Activated naive CD4-positive, alpha-beta T cell treated with anti-CD3 and anti-CD28 coated beads, Interleukin-2, amount 50 U/mL, for 24 hours (primary cell): ENCODE measurements around the gene MAML2.
A peak's percentile ranks its signal among the peaks of the same experiment; 100 is the strongest.

ENCODE experiments used
- H3K27ac Mint-ChIP-seq: one replicate; pipeline ENCODE4 v1.8.0; 2021; ENCODE audit warnings: mild to moderate bottlenecking, mixed read lengths
- H3K27me3 Mint-ChIP-seq: one replicate; pipeline ENCODE4 v1.8.0; 2021; ENCODE audit warnings: mixed read lengths
- H3K36me3 Mint-ChIP-seq: one replicate; pipeline ENCODE4 v1.8.0; 2021; ENCODE audit warnings: mixed read lengths
- H3K4me1 Mint-ChIP-seq: one replicate; pipeline ENCODE4 v1.8.0; 2021; ENCODE audit warnings: mixed read lengths
- H3K4me3 Mint-ChIP-seq: one replicate; pipeline ENCODE4 v1.8.0; 2021; ENCODE audit warnings: mild to moderate bottlenecking, mixed read lengths
- H3K9me3 Mint-ChIP-seq: one replicate; pipeline ENCODE4 v1.8.0; 2021; ENCODE audit warnings: mixed read lengths

The MAML2 gene

DNA sequence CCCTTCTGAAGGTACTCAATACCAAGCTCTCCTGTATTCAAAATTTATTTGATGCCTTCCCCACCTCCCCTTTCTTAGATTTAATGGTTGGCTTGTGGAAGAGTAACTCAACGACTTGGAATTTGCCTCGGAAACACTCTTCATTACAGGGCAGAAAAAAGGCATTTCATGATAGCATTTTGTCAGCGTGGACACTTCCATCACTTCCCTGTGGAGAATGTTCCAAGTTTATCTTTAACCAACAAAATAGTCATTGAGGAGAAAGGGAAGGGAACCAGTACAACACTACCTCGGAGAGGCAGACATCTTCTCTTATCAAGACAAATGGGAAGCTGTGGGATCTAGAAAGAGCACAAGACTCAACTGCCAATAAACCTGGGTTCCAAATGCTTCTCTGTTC, 241.8 kb downstream of the MAML2 start:
- Mint-ChIP-seq H3K4me1 (peaks cover 52% of the 10 kb centered on the region), H3K27me3 (no peaks in the 10 kb centered on the region), H3K4me3 (no peak overlapping the region), H3K9me3 (peaks cover 3% of the 10 kb centered on the region), H3K36me3 (peaks cover 10% of the 10 kb centered on the region), H3K27ac (no peak overlapping the region)

- Mint-ChIP-seq H3K9me3 (no peaks in the 10 kb centered on the region), H3K27ac (peak overlapping the region; percentile 17), H3K4me3 (no peak overlapping the region), H3K4me1 (peaks cover 74% of the 10 kb centered on the region), H3K27me3 (no peaks in the 10 kb centered on the region), H3K36me3 (peaks cover 8% of the 10 kb centered on the region)
Observed at GRCh38 chr11:96098511-96099241, 244.3 kb downstream of the MAML2 start.

DNA sequence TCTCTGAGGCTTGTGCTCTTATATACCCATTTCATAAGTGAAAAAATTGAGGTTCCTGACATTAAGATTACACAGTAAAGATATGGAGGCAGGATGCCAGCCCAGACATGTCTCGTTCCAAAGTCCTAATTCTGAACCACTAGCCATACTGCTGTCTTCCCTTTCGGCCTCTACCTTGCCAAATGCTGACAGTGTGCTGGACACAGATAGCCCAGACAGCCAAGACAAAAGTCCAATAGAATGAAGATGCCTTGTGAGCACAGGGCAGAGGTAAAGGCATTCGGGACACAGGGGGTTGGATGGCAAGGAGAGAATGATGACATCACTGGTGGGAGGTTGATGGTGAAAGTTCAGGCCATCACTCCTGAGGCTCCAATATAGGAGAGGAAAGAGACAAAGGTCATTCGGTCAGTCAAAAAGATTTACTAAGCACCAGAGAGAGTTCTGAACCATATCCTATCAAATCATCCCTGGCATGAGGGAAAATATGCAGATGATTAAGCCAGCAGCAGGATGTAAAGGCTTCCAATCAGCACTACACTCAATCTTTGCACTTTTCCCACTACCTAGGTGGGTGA, 245.1 kb downstream of the MAML2 start:
- H3K36me3 Mint-ChIP-seq: peaks cover 10% of the 10 kb centered on the region
- no peaks in the 10 kb centered on the region for H3K27me3 Mint-ChIP-seq
- H3K27ac Mint-ChIP-seq: peak overlapping the region; percentile 17
- no peak overlapping the region for H3K4me3 Mint-ChIP-seq
- no peaks in the 10 kb centered on the region for H3K9me3 Mint-ChIP-seq
- H3K4me1 Mint-ChIP-seq: peaks cover 76% of the 10 kb centered on the region

- H3K27ac Mint-ChIP-seq: no peak overlapping the region
- H3K4me1 Mint-ChIP-seq: peaks cover 89% of the 10 kb centered on the region
- no peaks in the 10 kb centered on the region for H3K27me3 Mint-ChIP-seq
- H3K36me3 Mint-ChIP-seq: peaks cover 14% of the 10 kb centered on the region
- H3K4me3 Mint-ChIP-seq: no peak overlapping the region
- H3K9me3 Mint-ChIP-seq: no peaks in the 10 kb centered on the region
Observed at GRCh38 chr11:96096360-96096759, 246.6 kb downstream of the MAML2 start.

DNA sequence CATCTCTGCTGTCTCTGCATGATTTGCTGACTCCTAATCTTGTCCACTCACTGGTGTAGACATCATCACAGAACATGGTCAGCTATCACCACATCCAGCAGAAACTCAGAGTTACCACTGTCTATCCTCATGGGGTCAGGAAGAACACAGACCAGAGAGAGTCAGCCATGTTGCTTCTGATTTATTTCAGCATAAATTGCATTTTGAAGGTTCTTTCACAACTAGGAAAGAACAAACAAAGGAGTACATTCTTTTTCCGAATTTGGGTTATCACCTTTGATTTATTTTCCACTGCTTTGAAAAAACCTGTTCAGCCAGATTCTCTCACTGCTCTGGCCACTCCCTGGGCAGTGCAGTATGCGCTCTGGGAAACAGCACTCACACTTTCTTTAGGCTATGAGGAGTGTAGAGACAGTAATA, 247.1 kb downstream of the MAML2 start:
- Mint-ChIP-seq H3K36me3 (peaks cover 17% of the 10 kb centered on the region), H3K27me3 (no peaks in the 10 kb centered on the region), H3K27ac (peak overlapping the region; percentile 51), H3K4me3 (no peak overlapping the region), H3K9me3 (no peaks in the 10 kb centered on the region), H3K4me1 (peaks cover 90% of the 10 kb centered on the region)

DNA sequence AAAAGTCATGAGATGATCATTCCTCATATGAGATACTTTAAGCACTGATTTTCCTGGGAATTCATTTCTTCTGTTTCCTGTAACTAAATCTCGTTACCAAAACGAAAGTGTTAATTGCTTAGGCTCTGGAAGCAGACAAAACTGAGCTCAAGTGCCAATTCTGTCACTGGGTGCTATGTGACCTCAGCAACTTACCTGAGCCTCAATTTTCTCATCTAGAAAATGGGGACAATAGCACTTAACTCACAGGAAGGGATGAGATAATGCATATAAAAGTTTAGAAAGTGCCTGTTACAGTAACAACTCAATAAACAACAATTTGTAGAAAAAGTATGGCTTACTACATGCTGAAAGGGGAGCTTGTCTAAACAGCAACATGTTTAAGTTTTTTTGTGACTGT, 248.8 kb downstream of the MAML2 start:
- Mint-ChIP-seq H3K9me3 (no peaks in the 10 kb centered on the region), H3K27ac (peak overlapping the region; percentile 47), H3K27me3 (no peaks in the 10 kb centered on the region), H3K4me1 (peaks cover 94% of the 10 kb centered on the region), H3K4me3 (no peak overlapping the region), H3K36me3 (peaks cover 21% of the 10 kb centered on the region)

DNA sequence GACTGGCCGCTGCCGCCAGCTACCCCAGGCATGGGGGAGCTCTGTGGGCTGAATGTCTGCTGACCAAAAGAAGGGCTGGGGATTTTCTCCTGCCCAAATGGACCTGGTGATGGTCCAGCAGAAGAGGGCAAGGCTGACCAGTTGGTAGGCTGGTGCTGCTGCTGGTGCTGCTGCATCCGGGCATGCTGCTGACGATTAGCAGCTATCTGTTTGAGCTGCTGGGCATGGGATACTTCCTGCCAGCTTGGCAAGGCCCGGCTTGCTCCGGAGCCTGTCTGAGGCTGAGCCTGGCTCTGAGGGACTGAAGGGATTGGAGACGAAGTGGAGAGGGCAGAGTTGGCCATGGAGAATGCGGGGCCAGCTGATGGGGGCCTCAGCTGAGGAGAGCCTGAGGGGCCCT, 250.5 kb downstream of the MAML2 start:
- no peak overlapping the region for H3K4me3 Mint-ChIP-seq
- no peak overlapping the region for H3K27ac Mint-ChIP-seq
- H3K27me3 Mint-ChIP-seq: no peaks in the 10 kb centered on the region
- peaks cover 30% of the 10 kb centered on the region for H3K36me3 Mint-ChIP-seq
- peaks cover 95% of the 10 kb centered on the region for H3K4me1 Mint-ChIP-seq
- H3K9me3 Mint-ChIP-seq: no peaks in the 10 kb centered on the region

- Mint-ChIP-seq H3K27me3 (no peaks in the 10 kb centered on the region), H3K4me3 (no peak overlapping the region), H3K27ac (no peak overlapping the region), H3K9me3 (no peaks in the 10 kb centered on the region), H3K4me1 (peaks cover 96% of the 10 kb centered on the region), H3K36me3 (peaks cover 30% of the 10 kb centered on the region)
Observed at GRCh38 chr11:96091476-96091875, 251.5 kb downstream of the MAML2 start.

DNA sequence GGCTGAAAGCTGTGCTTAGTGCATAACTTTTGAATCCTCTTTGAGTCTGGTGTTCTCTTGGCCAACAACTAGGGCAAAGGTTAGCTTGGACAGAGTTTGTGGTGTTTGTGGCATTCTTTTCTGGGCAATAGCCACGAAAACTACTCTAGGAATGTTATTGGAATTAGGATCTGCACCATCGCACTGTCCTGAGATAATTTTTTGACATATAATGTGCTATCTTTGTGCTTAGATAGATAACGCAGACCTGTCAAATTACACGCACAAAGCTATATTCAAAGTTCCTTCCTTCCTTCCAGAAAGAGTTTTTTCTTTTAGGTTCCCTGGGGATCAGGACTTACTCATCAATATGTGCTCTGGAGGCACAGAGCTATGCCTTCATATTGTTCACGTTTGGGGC, 252.3 kb downstream of the MAML2 start:
- H3K27ac Mint-ChIP-seq: no peak overlapping the region
- no peak overlapping the region for H3K4me3 Mint-ChIP-seq

DNA sequence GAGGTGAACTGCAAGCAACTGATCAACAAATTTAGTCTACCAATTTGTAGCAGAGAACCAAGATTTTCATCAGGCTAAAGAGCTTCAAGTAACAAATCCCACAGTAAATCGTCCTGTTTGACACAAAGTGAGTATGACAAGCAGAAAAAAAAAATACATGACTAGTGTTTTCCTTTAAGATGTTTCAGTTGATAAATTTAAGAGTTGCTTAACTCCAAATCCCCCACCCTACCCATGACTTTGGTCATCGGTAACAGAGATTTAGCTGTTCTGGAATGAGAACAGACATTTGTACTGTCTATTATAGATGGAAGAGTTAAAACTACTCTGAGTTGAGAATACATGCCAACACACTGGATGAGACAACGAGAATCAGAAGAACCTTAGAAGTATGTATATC, 254.1 kb downstream of the MAML2 start:
- peak overlapping the region; percentile 82 for H3K27ac Mint-ChIP-seq
- peaks cover 71% of the 10 kb centered on the region for H3K4me1 Mint-ChIP-seq
- peaks cover 30% of the 10 kb centered on the region for H3K36me3 Mint-ChIP-seq
- H3K27me3 Mint-ChIP-seq: no peaks in the 10 kb centered on the region
- peak overlapping the region; percentile 52 for H3K4me3 Mint-ChIP-seq
- H3K9me3 Mint-ChIP-seq: no peaks in the 10 kb centered on the region

More for the DNA sequence above, 252.3 kb downstream of the MAML2 start:
- H3K9me3 Mint-ChIP-seq: no peaks in the 10 kb centered on the region
- peaks cover 30% of the 10 kb centered on the region for H3K36me3 Mint-ChIP-seq
- no peaks in the 10 kb centered on the region for H3K27me3 Mint-ChIP-seq
- H3K4me1 Mint-ChIP-seq: peaks cover 89% of the 10 kb centered on the region

DNA sequence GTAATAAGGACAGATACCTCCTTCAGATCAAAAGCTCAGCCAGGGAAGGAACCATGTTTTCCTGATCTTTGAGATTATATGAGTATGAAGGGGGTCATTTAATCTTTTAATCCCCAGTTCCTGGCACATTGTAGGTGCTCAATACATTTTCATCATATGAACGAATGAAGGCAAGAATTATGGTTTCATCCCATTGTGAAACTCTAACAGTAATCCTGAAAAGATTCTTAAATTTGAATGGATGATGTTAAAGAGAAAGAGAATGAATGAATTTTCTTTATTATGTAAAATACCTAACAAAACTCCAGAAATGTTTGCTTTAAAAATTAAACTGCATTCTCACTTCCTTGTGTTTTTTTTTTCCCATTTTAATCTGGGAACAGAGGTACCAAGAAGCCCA, 256.9 kb downstream of the MAML2 start:
- Mint-ChIP-seq H3K36me3 (peaks cover 16% of the 10 kb centered on the region), H3K27ac (no peak overlapping the region), H3K4me1 (peaks cover 43% of the 10 kb centered on the region), H3K4me3 (peak overlapping the region; percentile 82), H3K9me3 (no peaks in the 10 kb centered on the region), H3K27me3 (no peaks in the 10 kb centered on the region)

GRCh38 chr11:96085319-96085930, 257.6 kb downstream of the MAML2 start:
- peak overlapping the region; percentile 82 for H3K4me3 Mint-ChIP-seq
- H3K36me3 Mint-ChIP-seq: peaks cover 16% of the 10 kb centered on the region
- no peaks in the 10 kb centered on the region for H3K9me3 Mint-ChIP-seq
- H3K4me1 Mint-ChIP-seq: peaks cover 43% of the 10 kb centered on the region
- H3K27ac Mint-ChIP-seq: no peak overlapping the region
- H3K27me3 Mint-ChIP-seq: no peaks in the 10 kb centered on the region

DNA sequence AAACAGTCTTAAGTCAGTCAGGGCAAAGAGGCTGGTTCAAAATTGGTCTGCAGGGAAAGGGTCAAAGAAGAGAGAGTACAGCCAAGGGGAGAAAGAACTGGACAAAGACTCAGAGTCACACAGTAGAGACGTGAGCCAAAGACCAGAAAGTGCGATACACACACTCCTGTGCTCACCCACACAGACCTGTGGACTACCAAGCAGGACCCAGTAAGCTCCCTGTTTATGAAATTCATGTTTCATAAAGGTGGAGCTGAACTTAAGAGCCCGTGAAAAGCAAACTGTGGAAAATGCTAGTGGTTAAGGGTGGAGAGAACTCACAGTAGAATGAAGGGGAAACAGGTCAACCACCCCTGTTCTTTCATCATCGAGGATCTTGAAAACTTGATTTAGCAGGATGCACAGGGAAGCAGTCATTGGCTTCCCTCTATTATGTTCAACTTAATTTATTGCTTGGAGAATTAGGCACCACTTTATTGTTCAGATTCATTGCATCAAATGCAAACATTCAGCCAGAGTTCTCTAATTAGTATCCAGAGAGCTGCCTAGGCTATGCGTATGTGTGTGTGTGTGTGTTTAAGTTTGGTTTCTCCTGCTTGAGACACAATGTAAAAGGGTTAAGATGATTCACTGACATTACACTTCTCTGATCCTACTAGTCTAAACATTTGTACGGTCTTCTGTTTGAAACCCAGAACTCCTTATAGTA, 258.2 kb downstream of the MAML2 start:
- Mint-ChIP-seq H3K36me3 (peaks cover 16% of the 10 kb centered on the region), H3K27me3 (no peaks in the 10 kb centered on the region), H3K27ac (no peak overlapping the region), H3K4me1 (peaks cover 45% of the 10 kb centered on the region), H3K9me3 (no peaks in the 10 kb centered on the region), H3K4me3 (peak overlapping the region; percentile 82)

DNA sequence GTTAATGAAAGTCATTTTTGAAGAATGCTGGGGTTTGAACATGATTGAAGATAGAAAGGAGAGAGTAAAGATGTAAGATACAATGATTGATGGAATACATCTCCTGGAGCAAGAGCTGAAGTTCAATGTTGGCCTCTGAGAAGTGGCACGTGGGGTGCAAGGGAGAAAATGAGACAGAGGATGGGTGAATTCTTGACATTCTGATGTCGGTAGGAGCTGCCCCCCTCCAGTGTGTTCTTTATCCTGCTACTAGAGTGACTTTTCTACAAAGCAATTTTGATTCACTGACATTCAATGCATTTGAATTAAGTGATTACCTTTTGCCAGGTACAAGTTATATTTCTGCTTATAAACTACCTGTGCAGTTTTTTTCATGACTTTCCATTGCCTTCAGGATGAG, 260.1 kb downstream of the MAML2 start:
- Mint-ChIP-seq H3K27ac (no peak overlapping the region), H3K9me3 (no peaks in the 10 kb centered on the region), H3K4me3 (no peak overlapping the region), H3K36me3 (peaks cover 10% of the 10 kb centered on the region), H3K27me3 (no peaks in the 10 kb centered on the region), H3K4me1 (peaks cover 45% of the 10 kb centered on the region)

DNA sequence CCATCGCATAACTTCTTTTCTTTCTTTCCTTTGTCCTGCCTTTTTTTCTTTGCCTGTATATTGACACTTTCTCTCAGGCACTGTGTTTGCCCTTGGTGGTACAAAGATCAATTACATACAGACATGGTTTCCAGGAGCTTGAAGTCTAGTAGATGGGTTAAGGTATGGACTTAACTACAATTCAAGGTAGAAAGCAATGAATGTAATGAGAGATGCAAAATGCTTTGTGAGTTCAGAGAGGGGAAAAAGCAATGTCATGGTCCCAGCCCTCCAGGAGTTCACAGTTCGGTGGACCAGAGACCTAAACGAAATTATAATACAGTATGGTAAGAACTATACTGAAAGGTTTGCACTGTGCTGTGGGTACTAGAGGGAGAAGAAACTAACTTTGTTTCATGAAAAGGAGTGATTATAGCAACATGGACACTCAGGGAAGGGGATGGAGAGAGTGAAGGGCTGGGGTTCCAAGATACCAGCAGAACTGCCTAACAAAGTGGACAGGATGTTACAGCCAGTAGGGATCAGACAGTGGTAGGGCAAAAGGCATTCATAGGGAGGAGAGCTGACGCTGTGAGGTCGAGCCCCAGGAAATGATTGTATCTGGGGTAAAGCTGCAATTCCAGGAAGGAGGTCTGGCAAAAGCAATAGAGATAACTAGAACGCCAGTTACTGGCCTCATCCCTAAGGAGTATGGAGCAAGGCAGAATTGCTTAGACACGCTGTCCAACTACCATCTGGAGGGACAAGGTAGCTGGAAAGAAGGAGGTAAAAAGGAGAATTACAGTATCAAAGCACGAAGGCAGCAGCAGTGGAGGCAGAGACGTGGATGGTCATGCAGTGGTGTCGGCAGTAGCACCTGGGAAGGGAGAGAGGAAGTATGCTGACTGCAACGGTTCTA, 260.7 kb downstream of the MAML2 start:
- H3K4me1 Mint-ChIP-seq: peaks cover 45% of the 10 kb centered on the region

More for the DNA sequence above, 260.7 kb downstream of the MAML2 start:
- Mint-ChIP-seq H3K27ac (no peak overlapping the region), H3K4me3 (no peak overlapping the region), H3K9me3 (no peaks in the 10 kb centered on the region), H3K36me3 (peaks cover 8% of the 10 kb centered on the region), H3K27me3 (no peaks in the 10 kb centered on the region)
